Endothelial cell (in vitro differentiated cells): ENCODE measurements around the gene TPMT. TPM values are rescaled to one million over a fixed set of nuclear protein-coding genes. Genes with fewer than 3 reads are reported as not detected.

Experiments
- DNase-seq: peaks from one replicate; pipeline ENCODE4 v3.0.0; 2021; ENCODE audit warnings: low spot score
- H3K27ac Mint-ChIP-seq: one replicate; pipeline ENCODE4 v1.8.0; 2021; ENCODE audit warnings: mixed read lengths, inconsistent platforms; ENCODE audit not compliant: unreplicated experiment
- H3K27me3 Mint-ChIP-seq: one replicate; pipeline ENCODE4 v1.8.0; 2021; ENCODE audit warnings: mild to moderate bottlenecking, moderate library complexity, mixed read lengths, inconsistent platforms; ENCODE audit not compliant: unreplicated experiment
- H3K36me3 Mint-ChIP-seq: one replicate; pipeline ENCODE4 v1.8.0; 2021; ENCODE audit warnings: mild to moderate bottlenecking, low read depth, mixed read lengths, inconsistent platforms; ENCODE audit not compliant: unreplicated experiment
- H3K4me1 Mint-ChIP-seq: one replicate; pipeline ENCODE4 v1.8.0; 2021; ENCODE audit warnings: mild to moderate bottlenecking, mixed read lengths, inconsistent platforms; ENCODE audit not compliant: unreplicated experiment
- H3K4me3 Mint-ChIP-seq: one replicate; pipeline ENCODE4 v1.8.0; 2021; ENCODE audit warnings: mild to moderate bottlenecking, mixed read lengths, inconsistent platforms; ENCODE audit not compliant: unreplicated experiment
- H3K9me3 Mint-ChIP-seq: one replicate; pipeline ENCODE4 v1.8.0; 2021; ENCODE audit warnings: mixed read lengths, inconsistent platforms; ENCODE audit not compliant: unreplicated experiment
- CTCF ChIP-seq: fragments of 200-600 bp; sonication (generic); IDR thresholded peaks from one replicate; pipeline ENCODE4 v1.5.0; 2021; ENCODE audit warnings: antibody characterized with exemption; ENCODE audit not compliant: unreplicated experiment
- total RNA-seq: library from RNA; stranded (reverse); fragmentation: NEBNext Ultra II Directional; extraction: Animal tissue kit (Norgen Biotek cat#: 25700); gene quantifications from one replicate; pipeline ENCODE4 v1.2.1, GENCODE V29; 2021; ENCODE audit not compliant: unreplicated experiment

TPMT gene
- total RNA-seq, 1 donor from 2014 or later: 13.7 TPM

GRCh38 chr6:18117136-18117535 is 37.7 kb downstream of the TPMT start:
- DNase-seq: no peak
- H3K27ac Mint-ChIP-seq: no peak overlapping the region
- no peaks in the 10 kb centered on the region for H3K27me3 Mint-ChIP-seq
- no peaks in the 10 kb centered on the region for H3K36me3 Mint-ChIP-seq
- no peaks in the 10 kb centered on the region for H3K9me3 Mint-ChIP-seq
- H3K4me3 Mint-ChIP-seq: no peak overlapping the region
- no peaks in the 10 kb centered on the region for H3K4me1 Mint-ChIP-seq
- TF ChIP-seq CTCF: no peak

GRCh38 chr6:18115356-18115755 is 39.5 kb downstream of the TPMT start:
- no peak for DNase-seq
- Mint-ChIP-seq H3K4me1 (no peaks in the 10 kb centered on the region), H3K36me3 (no peaks in the 10 kb centered on the region), H3K27ac (no peak overlapping the region), H3K27me3 (no peaks in the 10 kb centered on the region), H3K4me3 (no peak overlapping the region), H3K9me3 (no peaks in the 10 kb centered on the region)
- no peak for TF ChIP-seq CTCF

- H3K27ac Mint-ChIP-seq: no peak overlapping the region
- peaks cover 3% of the 10 kb centered on the region for H3K36me3 Mint-ChIP-seq
- no peaks in the 10 kb centered on the region for H3K4me1 Mint-ChIP-seq
- TF ChIP-seq CTCF: no peak
- H3K9me3 Mint-ChIP-seq: no peaks in the 10 kb centered on the region
- no peaks in the 10 kb centered on the region for H3K27me3 Mint-ChIP-seq
- DNase-seq: no peak
- H3K4me3 Mint-ChIP-seq: no peak overlapping the region
Measured at GRCh38 chr6:18110162-18110561, 44.7 kb downstream of the TPMT start.

- DNase-seq: no peak
- no peak for TF ChIP-seq CTCF
- no peaks in the 10 kb centered on the region for H3K4me1 Mint-ChIP-seq
- H3K36me3 Mint-ChIP-seq: peaks cover 3% of the 10 kb centered on the region
- no peak overlapping the region for H3K27ac Mint-ChIP-seq
- H3K4me3 Mint-ChIP-seq: no peak overlapping the region
- H3K9me3 Mint-ChIP-seq: no peaks in the 10 kb centered on the region
- H3K27me3 Mint-ChIP-seq: no peaks in the 10 kb centered on the region
Measured at GRCh38 chr6:18107061-18107460, 47.8 kb downstream of the TPMT start.

GRCh38 chr6:18102783-18103509 is 51.9 kb downstream of the TPMT start:
- Mint-ChIP-seq H3K4me3 (no peak overlapping the region), H3K27ac (no peak overlapping the region), H3K27me3 (no peaks in the 10 kb centered on the region), H3K36me3 (peaks cover 3% of the 10 kb centered on the region), H3K9me3 (no peaks in the 10 kb centered on the region), H3K4me1 (peaks cover 5% of the 10 kb centered on the region)
- no peak for DNase-seq
- TF ChIP-seq CTCF: no peak
